ENCODE data around the gene KCP.

- TF ChIP-seq CTCF (IDR thresholded peaks at IDR 0.05), result no peak
- no peak for TF ChIP-seq ZBTB33 (IDR thresholded peaks at IDR 0.05; ENCODE audit: borderline replicate concordance, low read depth)
- TF ChIP-seq TCF12 (IDR thresholded peaks at IDR 0.05), result no peak
- no peak for TF ChIP-seq MXI1 (IDR thresholded peaks at IDR 0.05; ENCODE audit: low read depth, low read length)
- TF ChIP-seq JUND (IDR thresholded peaks at IDR 0.05), result no peak
- TF ChIP-seq MAX (IDR thresholded peaks at IDR 0.05; ENCODE audit: low read depth), result no peak
- TF ChIP-seq YY1 (IDR thresholded peaks at IDR 0.05; ENCODE audit: low read depth), result no peak
- no peak for TF ChIP-seq GABPA (IDR thresholded peaks at IDR 0.05; ENCODE audit: low read depth)
- TF ChIP-seq EZH2phosphoT487 (IDR thresholded peaks at IDR 0.05; ENCODE audit: borderline replicate concordance, low read depth), result no peak
- TF ChIP-seq EP300 (IDR thresholded peaks at IDR 0.05; ENCODE audit: borderline replicate concordance in 1 of 2, low read depth in 1 of 2, low read length in 1 of 2), result no peak
- TF ChIP-seq REST (IDR thresholded peaks at IDR 0.05; ENCODE audit: low read depth, low read length), result no peak
Observed at GRCh38 chr7:128859232-128860157, 51.0 kb downstream of the KCP start.

All from SK-N-SH (cell line).